GM19193 (cell line): ENCODE results near the gene FASN.

Experiments
- POLR2A ChIP-seq: IDR thresholded peaks from 4 replicates; pipeline ENCODE4 v1.6.1; 2011; ENCODE audit not compliant: insufficient read depth, insufficient read length; ENCODE audit errors: extremely low read depth

The FASN gene

GRCh38 chr17:82087961-82088837 is 9.8 kb downstream of the FASN start:
- no peak for TF ChIP-seq POLR2A

GRCh38 chr17:82086941-82087906 is 10.8 kb downstream of the FASN start:
- TF ChIP-seq POLR2A, result no peak

DNA sequence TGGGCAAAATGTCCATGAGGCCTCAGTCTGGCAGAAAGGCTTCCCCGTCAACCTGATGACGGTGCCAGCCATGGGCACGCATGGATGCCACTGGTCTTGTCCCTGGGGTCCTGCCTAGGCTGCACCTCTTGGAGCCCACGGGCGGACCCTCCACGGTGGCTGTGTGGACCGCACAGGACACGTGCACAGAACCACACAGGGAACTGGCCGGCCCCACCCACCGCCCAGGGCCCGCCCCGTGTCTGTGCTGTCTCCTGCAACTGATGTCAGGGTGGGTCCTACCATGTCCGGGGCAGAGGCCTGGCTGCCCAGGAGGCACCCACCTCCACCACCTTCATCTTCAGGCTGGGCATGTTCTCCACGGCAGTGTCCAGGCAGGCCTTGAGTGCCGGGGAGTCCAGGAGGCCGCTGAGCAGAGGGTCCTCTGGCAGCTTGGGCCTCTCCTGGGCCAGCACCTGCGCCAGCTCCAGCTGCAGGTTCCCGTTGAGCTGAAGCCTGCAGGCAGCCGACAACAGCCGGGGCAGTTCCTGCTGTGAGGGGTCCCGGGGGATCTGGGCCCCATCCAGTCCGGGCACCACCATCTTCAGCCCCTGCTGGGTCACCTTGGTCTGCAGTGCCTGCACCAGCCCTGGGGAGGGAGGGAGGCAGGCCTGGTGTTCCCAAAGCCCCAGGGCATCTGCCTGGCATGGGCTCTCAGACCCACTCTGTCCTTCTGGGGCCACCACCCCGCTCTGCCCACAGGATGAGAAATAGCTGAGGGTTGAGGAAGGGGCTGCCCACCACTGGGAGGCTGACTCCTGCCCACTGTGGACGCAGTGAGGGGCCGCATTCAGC is 11.9 kb downstream of the FASN start:
- TF ChIP-seq POLR2A, result no peak

DNA sequence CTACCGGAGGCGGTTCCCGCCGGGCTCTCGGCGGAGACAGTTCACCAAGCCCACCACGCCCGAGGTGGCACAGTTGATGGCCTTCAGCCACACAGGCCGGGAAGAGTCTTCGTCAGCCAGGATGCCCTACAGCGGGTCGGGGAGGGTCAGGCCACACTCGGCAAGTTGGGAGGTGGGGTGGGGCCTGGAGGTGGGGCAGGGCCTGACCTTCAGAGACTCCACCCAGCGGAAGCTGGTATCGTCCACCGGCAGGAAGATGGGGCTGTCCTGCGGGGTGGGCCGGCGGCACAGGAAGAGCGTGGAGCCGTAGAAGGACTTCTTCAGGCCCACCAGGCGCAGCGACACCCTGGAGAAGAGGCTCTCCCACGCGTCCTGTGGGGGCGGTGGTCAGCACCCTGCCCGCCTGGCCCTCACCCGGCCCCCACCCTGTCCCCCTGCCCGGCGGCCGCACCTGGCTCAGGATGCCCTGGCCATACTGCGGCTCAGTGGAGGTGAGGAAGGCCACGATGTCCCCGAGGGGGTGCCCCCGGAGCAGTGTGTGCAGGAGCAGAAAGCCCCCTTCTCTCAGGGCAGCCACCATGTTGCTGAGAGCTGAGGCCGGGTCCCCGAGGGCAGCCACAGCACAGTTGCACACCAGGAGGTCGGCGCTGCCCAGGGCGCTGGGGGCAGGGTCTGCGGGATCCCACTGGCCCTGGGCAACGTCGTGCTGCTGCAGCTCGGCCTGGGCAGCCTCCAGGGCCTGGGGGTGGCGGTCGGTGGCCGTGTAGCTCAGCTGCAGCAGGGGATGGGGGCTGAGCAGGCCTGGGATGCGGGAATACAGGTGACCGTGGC is 12.8 kb downstream of the FASN start:
- TF ChIP-seq POLR2A, result no peak

GRCh38 chr17:82084373-82085030 is 13.5 kb downstream of the FASN start:
- no peak for TF ChIP-seq POLR2A

- TF ChIP-seq POLR2A, result no peak
Observed at GRCh38 chr17:82083533-82084359, 14.3 kb downstream of the FASN start.

GRCh38 chr17:82083009-82083408 is 15.0 kb downstream of the FASN start:
- no peak for TF ChIP-seq POLR2A

DNA sequence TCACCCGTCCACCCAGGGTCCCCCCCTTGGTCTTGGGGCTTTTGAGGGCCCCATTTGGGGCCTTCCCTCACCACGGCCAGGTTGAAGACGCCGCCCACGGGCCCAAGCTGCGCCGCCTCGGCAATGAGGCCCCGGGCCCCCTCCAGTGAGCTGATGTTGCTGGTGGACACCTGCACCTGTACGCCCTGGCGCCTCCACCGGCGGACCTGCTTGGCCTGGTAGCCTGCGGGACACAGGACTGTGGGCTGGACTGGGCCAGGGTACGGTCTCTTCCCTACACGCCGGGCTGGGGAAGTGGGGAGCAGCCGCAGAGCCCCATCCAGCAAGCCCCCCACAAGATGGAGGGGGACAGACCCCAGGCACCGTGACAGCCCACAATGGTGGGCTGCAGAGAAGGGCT is 15.6 kb downstream of the FASN start:
- no peak for TF ChIP-seq POLR2A

DNA sequence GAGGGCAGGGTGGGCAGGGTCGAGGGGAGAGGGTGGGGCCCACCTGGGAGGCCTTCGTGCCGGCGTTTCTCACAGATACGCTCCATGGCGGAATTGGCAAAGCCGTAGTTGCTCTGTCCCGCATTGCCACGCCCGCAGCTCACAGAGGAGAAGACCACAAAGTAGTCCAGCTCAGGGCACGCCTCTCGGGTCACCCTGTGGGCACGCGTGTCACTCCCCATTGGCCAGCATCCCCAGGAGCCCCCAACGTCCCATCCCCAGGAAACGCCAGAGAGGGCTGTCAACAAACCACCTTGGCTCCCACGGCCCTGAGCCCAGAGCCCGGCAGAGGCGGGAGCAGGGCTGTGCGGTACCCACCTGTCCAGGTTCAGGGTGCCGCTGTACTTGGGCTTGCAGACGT is 16.1 kb downstream of the FASN start:
- no peak for TF ChIP-seq POLR2A

GRCh38 chr17:82081546-82081945 is 16.5 kb downstream of the FASN start:
- no peak for TF ChIP-seq POLR2A

DNA sequence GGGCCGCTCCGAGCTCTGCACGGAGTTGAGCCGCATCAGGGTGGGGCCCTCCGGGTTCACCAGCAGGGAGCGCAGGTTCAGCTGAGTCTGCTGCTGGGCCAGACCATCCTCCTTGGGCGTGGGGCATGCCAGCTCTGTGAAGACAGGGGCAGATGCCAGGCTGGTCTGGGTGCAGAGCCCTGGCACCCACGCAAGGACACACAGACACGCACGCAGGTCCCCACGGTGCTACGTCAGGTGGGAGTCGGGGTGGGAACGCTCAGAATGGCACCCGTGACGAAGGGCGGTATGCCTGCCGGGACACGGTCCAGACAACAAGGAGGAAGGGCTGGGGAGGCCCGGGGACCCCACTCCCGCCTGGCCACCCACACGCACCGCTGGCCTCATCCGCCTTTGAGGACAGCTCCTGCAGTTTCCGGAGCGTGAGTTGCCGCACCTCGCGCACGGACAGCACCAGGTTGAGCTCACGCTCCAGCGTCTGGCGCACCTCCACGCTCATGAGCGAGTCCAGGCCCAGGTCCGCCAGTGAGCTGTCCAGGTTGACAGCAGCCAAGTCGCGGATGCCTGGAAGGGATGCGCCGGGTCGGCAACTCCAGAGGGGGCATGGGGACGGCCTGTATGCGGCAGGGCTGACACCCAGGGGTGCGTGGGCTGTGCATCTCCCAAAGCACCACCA is 17.1 kb downstream of the FASN start:
- TF ChIP-seq POLR2A, result no peak
